ENCODE measurements around the gene PILRA. TPM values are rescaled to one million over a fixed set of nuclear protein-coding genes. Genes with fewer than 3 reads are reported as not detected.
"Not testable (repeated sequence)": the region's sequence is repeated elsewhere in the genome, so short reads cannot be mapped to it uniquely, and the experiment has no call there.

The PILRA gene
- total RNA-seq, 1 experiment from 2014 or later: 1.8 TPM

DNA sequence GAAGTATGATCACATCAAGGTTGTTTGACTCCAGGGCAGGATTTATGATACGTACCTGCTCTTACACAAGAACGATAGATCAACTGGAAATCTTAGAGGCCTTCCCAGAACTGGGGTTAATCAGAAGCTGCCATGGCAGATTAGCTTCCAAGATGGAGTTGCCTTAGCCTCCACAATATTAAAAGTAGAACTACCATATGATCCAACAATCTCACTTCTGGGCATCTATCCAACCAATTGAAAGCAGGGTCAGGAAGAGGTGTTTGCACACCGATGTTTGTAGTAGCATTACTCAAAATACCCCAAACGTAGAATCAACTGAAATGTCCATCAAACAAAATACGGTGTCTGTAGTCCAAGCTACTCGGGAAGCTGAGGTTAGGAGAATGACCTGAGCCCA lies 8.8 kb upstream of the PILRA start (continued):
- TF ChIP-seq, protein P1, sequence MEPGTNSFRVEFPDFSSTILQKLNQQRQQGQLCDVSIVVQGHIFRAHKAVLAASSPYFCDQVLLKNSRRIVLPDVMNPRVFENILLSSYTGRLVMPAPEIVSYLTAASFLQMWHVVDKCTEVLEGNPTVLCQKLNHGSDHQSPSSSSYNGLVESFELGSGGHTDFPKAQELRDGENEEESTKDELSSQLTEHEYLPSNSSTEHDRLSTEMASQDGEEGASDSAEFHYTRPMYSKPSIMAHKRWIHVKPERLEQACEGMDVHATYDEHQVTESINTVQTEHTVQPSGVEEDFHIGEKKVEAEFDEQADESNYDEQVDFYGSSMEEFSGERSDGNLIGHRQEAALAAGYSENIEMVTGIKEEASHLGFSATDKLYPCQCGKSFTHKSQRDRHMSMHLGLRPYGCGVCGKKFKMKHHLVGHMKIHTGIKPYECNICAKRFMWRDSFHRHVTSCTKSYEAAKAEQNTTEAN (CRISPR knock-in tag; IDR thresholded peaks at IDR 0.05): no peak
- TF ChIP-seq, protein P2, sequence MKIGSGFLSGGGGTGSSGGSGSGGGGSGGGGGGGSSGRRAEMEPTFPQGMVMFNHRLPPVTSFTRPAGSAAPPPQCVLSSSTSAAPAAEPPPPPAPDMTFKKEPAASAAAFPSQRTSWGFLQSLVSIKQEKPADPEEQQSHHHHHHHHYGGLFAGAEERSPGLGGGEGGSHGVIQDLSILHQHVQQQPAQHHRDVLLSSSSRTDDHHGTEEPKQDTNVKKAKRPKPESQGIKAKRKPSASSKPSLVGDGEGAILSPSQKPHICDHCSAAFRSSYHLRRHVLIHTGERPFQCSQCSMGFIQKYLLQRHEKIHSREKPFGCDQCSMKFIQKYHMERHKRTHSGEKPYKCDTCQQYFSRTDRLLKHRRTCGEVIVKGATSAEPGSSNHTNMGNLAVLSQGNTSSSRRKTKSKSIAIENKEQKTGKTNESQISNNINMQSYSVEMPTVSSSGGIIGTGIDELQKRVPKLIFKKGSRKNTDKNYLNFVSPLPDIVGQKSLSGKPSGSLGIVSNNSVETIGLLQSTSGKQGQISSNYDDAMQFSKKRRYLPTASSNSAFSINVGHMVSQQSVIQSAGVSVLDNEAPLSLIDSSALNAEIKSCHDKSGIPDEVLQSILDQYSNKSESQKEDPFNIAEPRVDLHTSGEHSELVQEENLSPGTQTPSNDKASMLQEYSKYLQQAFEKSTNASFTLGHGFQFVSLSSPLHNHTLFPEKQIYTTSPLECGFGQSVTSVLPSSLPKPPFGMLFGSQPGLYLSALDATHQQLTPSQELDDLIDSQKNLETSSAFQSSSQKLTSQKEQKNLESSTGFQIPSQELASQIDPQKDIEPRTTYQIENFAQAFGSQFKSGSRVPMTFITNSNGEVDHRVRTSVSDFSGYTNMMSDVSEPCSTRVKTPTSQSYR (CRISPR knock-in tag; IDR thresholded peaks at IDR 0.05): no peak

DNA sequence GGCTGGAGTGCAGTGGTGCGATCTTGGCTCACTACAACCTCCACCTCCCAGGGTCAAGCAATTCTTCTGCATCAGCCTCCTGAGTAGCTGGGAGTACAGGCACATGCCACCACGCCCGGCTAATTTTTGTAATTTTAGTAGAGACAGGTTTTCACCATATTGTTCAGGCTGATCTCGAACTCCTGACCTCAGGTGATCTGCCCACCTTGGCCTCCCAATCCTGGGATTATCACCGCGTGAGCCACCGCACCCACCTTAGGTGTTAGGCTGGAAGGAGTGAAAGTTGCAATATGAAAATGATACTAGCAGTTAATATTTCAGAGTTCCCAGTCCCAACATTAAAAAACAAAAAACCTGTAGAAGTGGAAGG lies 7.3 kb upstream of the PILRA start:
- H3K27ac Mint-ChIP-seq: peak overlapping the region; percentile 72; the same call in 1 of the 2 replicates
- not testable (repeated sequence) for DNase-seq (ENCODE audit: low spot score); H3K27me3 Mint-ChIP-seq (ENCODE audit: low read depth); H3K4me3 Mint-ChIP-seq; ATAC-seq; H3K9me3 Mint-ChIP-seq
- peaks cover 25% of the 10 kb centered on the region for H3K4me1 Mint-ChIP-seq
- peaks cover 40% of the 10 kb centered on the region for H3K36me3 Mint-ChIP-seq
- CTCF ChIA-PET: interaction anchor here (0.7 to 3.3 kb wide), 2 partner anchors 41 to 161 kb away, joined by 4 to 9 read pairs; no protein-coding TSS in a partner anchor
- POLR2A ChIA-PET: interaction anchor here (0.7 kb wide), 1 partner anchor 200 kb away, joined by 3 read pairs; no protein-coding TSS in a partner anchor

- DNase-seq (ENCODE audit: low spot score) (no peak), ATAC-seq (peak; percentile 2; the same call in 1 of the 2 replicates)
- Mint-ChIP-seq H3K36me3 (peaks cover 33% of the 10 kb centered on the region), H3K27ac (peak overlapping the region; percentile 72), H3K27me3 (ENCODE audit: low read depth) (no peaks in the 10 kb centered on the region), H3K4me1 (peaks cover 31% of the 10 kb centered on the region), H3K4me3 (no peak overlapping the region), H3K9me3 (no peaks in the 10 kb centered on the region)
- CTCF ChIA-PET: interaction anchor here (0.7 to 3.3 kb wide), 2 partner anchors 41 to 162 kb away, joined by 4 to 9 read pairs; no protein-coding TSS in a partner anchor
- POLR2A ChIA-PET: no interaction called here
- TF ChIP-seq ELF4 (CRISPR knock-in tag; IDR thresholded peaks at IDR 0.05; ENCODE audit: low read depth) (no peak), EMX1 (CRISPR knock-in tag; IDR thresholded peaks at IDR 0.05) (peak; percentile 19; the same call in 1 of the 2 replicates), E2F5 (CRISPR knock-in tag; IDR thresholded peaks at IDR 0.05) (no peak), ETV6 (CRISPR knock-in tag; IDR thresholded peaks at IDR 0.05) (no peak), PRRX2 (CRISPR knock-in tag; IDR thresholded peaks at IDR 0.05) (peak; percentile 63; the same call in 1 of the 2 replicates), ZNF416 (CRISPR knock-in tag; IDR thresholded peaks at IDR 0.05) (0 out of 2 replicates have a peak, but pooled peaks have one; percentile 18)
Measured at GRCh38 chr7:100366411-100367250, 6.7 kb upstream of the PILRA start.

DNA sequence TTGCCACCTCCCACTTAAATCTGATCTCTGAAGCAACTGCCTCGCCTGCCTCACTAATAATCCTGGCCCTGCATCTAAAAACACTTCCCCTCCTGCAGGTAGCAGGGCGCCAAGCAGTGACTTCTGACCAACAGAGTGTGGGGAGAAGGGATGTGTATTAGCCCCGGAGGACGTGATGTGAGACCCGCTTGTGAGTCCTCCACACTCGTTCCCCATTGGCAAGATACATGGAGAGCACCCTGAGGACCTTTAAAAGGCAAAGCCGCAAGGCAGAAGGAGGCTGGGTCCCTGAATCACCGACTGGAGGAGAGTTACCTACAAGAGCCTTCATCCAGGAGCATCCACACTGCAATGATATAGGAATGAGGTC lies 6.1 kb upstream of the PILRA start:
- Mint-ChIP-seq H3K27me3 (ENCODE audit: low read depth) (no peaks in the 10 kb centered on the region), H3K4me3 (no peak overlapping the region), H3K9me3 (no peaks in the 10 kb centered on the region), H3K36me3 (peaks cover 28% of the 10 kb centered on the region), H3K27ac (peak overlapping the region; percentile 38), H3K4me1 (peaks cover 34% of the 10 kb centered on the region)
- CTCF ChIA-PET: interaction anchor here (3.3 kb wide), 1 partner anchor 40 kb away, joined by 9 read pairs; no protein-coding TSS in a partner anchor
- DNase-seq (ENCODE audit: low spot score): no peak
- no peak for TF ChIP-seq MXD4 (CRISPR knock-in tag; IDR thresholded peaks at IDR 0.05; ENCODE audit: borderline replicate concordance)
- no peak for TF ChIP-seq E2F4 (CRISPR knock-in tag; IDR thresholded peaks at IDR 0.05; ENCODE audit: borderline replicate concordance, low read depth)
- TF ChIP-seq, protein P3, sequence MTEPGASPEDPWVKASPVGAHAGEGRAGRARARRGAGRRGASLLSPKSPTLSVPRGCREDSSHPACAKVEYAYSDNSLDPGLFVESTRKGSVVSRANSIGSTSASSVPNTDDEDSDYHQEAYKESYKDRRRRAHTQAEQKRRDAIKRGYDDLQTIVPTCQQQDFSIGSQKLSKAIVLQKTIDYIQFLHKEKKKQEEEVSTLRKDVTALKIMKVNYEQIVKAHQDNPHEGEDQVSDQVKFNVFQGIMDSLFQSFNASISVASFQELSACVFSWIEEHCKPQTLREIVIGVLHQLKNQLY (CRISPR knock-in tag; IDR thresholded peaks at IDR 0.05): no peak
- TF ChIP-seq TCF7 (CRISPR knock-in tag; IDR thresholded peaks at IDR 0.05; ENCODE audit: low read depth): no peak
- no peak for TF ChIP-seq NFE2L1 (CRISPR knock-in tag; IDR thresholded peaks at IDR 0.05)
- no peak for TF ChIP-seq HMGA2 (CRISPR knock-in tag; IDR thresholded peaks at IDR 0.05)
- no peak for TF ChIP-seq NR1H2 (CRISPR knock-in tag; IDR thresholded peaks at IDR 0.05)
- no peak for TF ChIP-seq IRF2 (CRISPR knock-in tag; IDR thresholded peaks at IDR 0.05; ENCODE audit: borderline replicate concordance, low read depth)
- TF ChIP-seq RORB (CRISPR knock-in tag; IDR thresholded peaks at IDR 0.05): no peak
- no peak for TF ChIP-seq ZNF138 (CRISPR knock-in tag; conservative IDR thresholded peaks at IDR 0.05)
- no peak for TF ChIP-seq MYBL2 (CRISPR knock-in tag; IDR thresholded peaks at IDR 0.05)
- TF ChIP-seq ZNF396 (CRISPR knock-in tag; IDR thresholded peaks at IDR 0.05; ENCODE audit: borderline replicate concordance): no peak
- ATAC-seq: 0 out of 2 replicates have a peak, but pooled peaks have one; percentile 1
- POLR2A ChIA-PET: no interaction called here

Measured in WTC11 (cell line).